ENCODE measurements around the gene RBM3.
"Not testable (repeated sequence)": the region's sequence is repeated elsewhere in the genome, so short reads cannot be mapped to it uniquely, and the experiment has no call there.

Gene RBM3

DNA sequence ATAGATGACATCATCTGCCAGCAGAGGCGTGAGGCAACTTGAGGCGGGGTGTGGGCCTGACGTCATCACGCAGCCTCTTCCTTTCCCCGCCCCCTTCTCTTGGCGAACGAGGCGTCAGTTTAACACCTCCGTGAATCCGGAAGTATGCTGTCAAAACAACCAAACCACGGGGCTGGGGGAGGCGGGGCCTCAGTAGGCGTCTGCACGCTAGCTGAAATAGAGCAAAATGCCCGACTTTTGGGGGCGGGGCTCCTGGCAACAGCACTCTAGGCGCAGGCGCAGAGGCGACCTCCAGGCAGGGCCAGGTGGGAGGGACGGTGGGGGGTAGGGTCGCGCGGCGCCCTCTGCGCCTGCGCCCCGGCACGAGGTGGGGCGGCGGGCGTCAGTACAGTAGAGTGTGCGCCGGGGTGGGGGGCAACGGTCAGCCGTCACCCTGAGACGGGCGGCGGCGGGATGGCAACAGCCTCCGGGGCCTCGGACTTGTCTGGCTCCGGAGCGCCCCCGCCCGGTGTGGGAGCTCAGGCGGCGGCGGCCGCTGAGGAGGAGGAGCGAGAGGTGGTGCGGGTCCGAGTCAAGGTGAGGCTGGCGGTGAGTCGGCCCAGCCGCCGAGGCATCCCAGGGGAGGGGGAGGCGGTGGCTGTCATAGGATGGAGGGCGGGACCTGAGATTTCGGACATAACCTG is 34.8 kb upstream of the RBM3 start, which contains the start of gene TBC1D25:
Gene TBC1D25, plus strand, starts transcription at position 370 of the 683 bp plus-strand sequence. Its CDS starts 84 bp downstream, at position 454.
- H3K27me3 ChIP-seq (ENCODE audit: insufficient read depth, insufficient read length), result no peaks in the 10 kb centered on the region
- H3K9ac ChIP-seq (ENCODE audit: insufficient read length, low read depth), result peak within 1 kb of the TSS; percentile 67
- no peaks in the 10 kb centered on the region for H3K9me3 ChIP-seq (ENCODE audit: insufficient read depth, low read length)
- peak; percentile 98 for DNase-seq (ENCODE audit: low read depth, low spot score)
- H3K4me3 ChIP-seq (ENCODE audit: insufficient read length, low read depth), result peak within 1 kb of the TSS; percentile 43
- H3K4me1 ChIP-seq (ENCODE audit: insufficient read depth, insufficient read length), result peaks cover 2% of the 10 kb centered on the region
- no peak for TF ChIP-seq SUZ12 (IDR thresholded peaks at IDR 0.05; ENCODE audit: extremely low read depth, insufficient read depth, insufficient read length)
- no peak for TF ChIP-seq YY1 (IDR thresholded peaks at IDR 0.05; ENCODE audit: insufficient read depth, insufficient read length)
- no peak for TF ChIP-seq ZNF274 (IDR thresholded peaks at IDR 0.05; ENCODE audit: low read depth, low read length)
- peaks cover 12% of the 10 kb centered on the region for H3K36me3 ChIP-seq (ENCODE audit: insufficient read depth, insufficient read length, low read length)

DNA sequence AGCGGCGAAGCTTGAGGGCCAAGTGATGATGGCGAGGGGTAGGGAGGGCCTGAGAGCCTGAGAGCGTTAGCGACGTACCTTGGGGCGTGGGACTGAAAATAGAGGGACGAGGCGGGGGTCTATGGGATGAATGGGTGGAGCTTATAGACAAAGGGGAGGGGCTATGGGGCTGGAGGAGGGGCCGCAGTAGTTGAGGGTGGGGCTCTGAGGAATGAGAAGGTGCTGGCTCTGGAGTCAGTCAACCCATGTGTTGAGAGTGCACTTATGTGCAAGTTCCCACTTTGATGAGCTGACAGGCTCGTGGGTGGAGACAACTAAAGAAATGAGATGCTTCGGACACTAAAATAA is 34.3 kb upstream of the RBM3 start:
- no peak for TF ChIP-seq SUZ12 (IDR thresholded peaks at IDR 0.05; ENCODE audit: extremely low read depth, insufficient read depth, insufficient read length)
- TF ChIP-seq ZNF274 (IDR thresholded peaks at IDR 0.05; ENCODE audit: low read depth, low read length), result no peak
- TF ChIP-seq YY1 (IDR thresholded peaks at IDR 0.05; ENCODE audit: insufficient read depth, insufficient read length), result no peak
- Histone ChIP-seq H3K4me3 (ENCODE audit: insufficient read length, low read depth) (peak overlapping the region; percentile 43), H3K4me1 (ENCODE audit: insufficient read depth, insufficient read length) (peaks cover 2% of the 10 kb centered on the region), H3K9me3 (ENCODE audit: insufficient read depth, low read length) (no peaks in the 10 kb centered on the region), H3K27me3 (ENCODE audit: insufficient read depth, insufficient read length) (no peaks in the 10 kb centered on the region), H3K9ac (ENCODE audit: insufficient read length, low read depth) (peak overlapping the region; percentile 67), H3K36me3 (ENCODE audit: insufficient read depth, insufficient read length, low read length) (peaks cover 16% of the 10 kb centered on the region)
- no peak for DNase-seq (ENCODE audit: low read depth, low spot score)

DNA sequence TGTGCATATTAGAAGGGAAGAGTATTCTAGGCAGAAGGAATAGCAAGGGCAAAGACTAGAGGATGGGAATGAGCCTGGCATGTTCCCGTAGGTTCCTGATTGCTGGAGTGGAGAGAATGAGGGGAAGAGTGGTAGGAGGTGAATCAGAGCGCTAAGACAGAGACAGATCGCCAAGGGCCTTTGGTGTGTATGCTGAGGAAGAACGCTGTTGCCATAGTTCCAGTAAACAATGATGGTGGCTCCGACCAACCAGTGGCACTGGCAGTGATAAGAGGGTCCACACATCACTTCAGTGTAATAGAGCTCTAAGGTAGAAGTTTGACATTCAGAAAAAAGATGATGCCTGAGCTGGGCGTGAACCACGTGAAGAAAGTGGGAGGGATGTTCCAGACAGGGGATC is 33.8 kb upstream of the RBM3 start:
- H3K36me3 ChIP-seq (ENCODE audit: insufficient read depth, insufficient read length, low read length), result peaks cover 18% of the 10 kb centered on the region
- no peaks in the 10 kb centered on the region for H3K27me3 ChIP-seq (ENCODE audit: insufficient read depth, insufficient read length)
- TF ChIP-seq ZNF274 (IDR thresholded peaks at IDR 0.05; ENCODE audit: low read depth, low read length) (no peak), YY1 (IDR thresholded peaks at IDR 0.05; ENCODE audit: insufficient read depth, insufficient read length) (no peak), SUZ12 (IDR thresholded peaks at IDR 0.05; ENCODE audit: extremely low read depth, insufficient read depth, insufficient read length) (no peak)
- no peaks in the 10 kb centered on the region for H3K9me3 ChIP-seq (ENCODE audit: insufficient read depth, low read length)
- no peak overlapping the region for H3K9ac ChIP-seq (ENCODE audit: insufficient read length, low read depth)
- DNase-seq (ENCODE audit: low read depth, low spot score), result no peak
- H3K4me1 ChIP-seq (ENCODE audit: insufficient read depth, insufficient read length), result peaks cover 2% of the 10 kb centered on the region
- peak overlapping the region; percentile 43 for H3K4me3 ChIP-seq (ENCODE audit: insufficient read length, low read depth)

DNA sequence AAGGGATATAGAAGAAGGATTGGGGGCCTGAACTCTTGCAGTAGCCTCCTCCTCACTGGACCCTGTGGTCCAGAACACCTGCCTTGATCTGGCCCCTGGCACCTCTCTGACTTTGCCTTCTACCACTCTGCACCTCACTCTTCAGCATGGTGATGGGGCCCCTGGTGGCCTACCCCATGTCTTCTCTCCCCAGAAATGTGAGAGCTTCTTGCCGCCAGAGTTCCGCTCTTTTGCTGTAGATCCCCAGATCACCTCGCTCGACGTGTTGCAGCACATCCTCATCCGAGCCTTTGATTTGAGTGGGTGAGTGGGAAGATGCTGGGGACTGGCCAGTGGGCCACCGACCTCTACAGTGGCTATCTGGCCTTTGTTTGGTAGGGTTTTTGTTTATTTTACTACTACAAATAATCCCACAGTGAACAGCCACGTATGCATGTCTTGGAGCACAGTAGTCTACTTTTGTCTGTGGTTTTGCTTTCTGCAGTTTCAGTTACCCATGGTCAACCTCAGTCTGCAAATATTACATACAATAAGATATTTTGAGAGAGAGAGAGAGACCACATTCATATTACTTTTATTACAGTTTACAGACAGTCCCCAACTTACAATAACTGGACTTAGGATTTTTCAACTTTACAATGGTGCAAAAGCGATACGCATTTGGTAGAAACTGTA is 33.0 kb upstream of the RBM3 start:
- TF ChIP-seq YY1 (IDR thresholded peaks at IDR 0.05; ENCODE audit: insufficient read depth, insufficient read length), result no peak
- no peak for TF ChIP-seq ZNF274 (IDR thresholded peaks at IDR 0.05; ENCODE audit: low read depth, low read length)
- TF ChIP-seq SUZ12 (IDR thresholded peaks at IDR 0.05; ENCODE audit: extremely low read depth, insufficient read depth, insufficient read length), result no peak
- H3K4me1 ChIP-seq (ENCODE audit: insufficient read depth, insufficient read length), result peaks cover 2% of the 10 kb centered on the region
- no peak overlapping the region for H3K4me3 ChIP-seq (ENCODE audit: insufficient read length, low read depth)
- no peak for DNase-seq (ENCODE audit: low read depth, low spot score)
- peaks cover 22% of the 10 kb centered on the region for H3K36me3 ChIP-seq (ENCODE audit: insufficient read depth, insufficient read length, low read length)
- no peak overlapping the region for H3K9ac ChIP-seq (ENCODE audit: insufficient read length, low read depth)
- H3K27me3 ChIP-seq (ENCODE audit: insufficient read depth, insufficient read length), result no peaks in the 10 kb centered on the region
- no peaks in the 10 kb centered on the region for H3K9me3 ChIP-seq (ENCODE audit: insufficient read depth, low read length)

DNA sequence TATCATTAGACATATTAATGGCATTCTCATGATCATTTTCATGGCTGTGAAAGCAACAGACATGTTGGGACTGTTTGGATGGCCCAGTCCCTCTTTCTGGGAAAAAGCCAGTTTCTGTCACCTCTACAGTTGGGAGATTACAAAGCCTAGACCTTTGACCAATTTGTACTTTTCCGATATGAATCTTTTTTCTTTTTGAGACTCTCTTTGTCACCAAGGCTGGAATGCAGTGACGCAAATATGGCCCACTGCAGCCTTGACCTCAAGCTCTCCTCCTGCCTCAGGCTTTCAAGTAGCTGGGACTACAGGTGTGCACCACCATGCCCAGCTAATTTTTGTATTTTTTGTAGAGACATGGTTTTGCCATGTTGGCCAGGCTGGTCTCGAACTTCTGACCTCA is 25.4 kb upstream of the RBM3 start:
- TF ChIP-seq ZNF274 (IDR thresholded peaks at IDR 0.05; ENCODE audit: low read depth, low read length), result no peak
- TF ChIP-seq SUZ12 (IDR thresholded peaks at IDR 0.05; ENCODE audit: extremely low read depth, insufficient read depth, insufficient read length), result no peak
- no peak for TF ChIP-seq YY1 (IDR thresholded peaks at IDR 0.05; ENCODE audit: insufficient read depth, insufficient read length)
- Histone ChIP-seq H3K4me3 (ENCODE audit: insufficient read length, low read depth) (no peak overlapping the region), H3K27me3 (ENCODE audit: insufficient read depth, insufficient read length) (no peaks in the 10 kb centered on the region), H3K9me3 (ENCODE audit: insufficient read depth, low read length) (no peaks in the 10 kb centered on the region), H3K4me1 (ENCODE audit: insufficient read depth, insufficient read length) (no peaks in the 10 kb centered on the region), H3K36me3 (ENCODE audit: insufficient read depth, insufficient read length, low read length) (peaks cover 18% of the 10 kb centered on the region), H3K9ac (ENCODE audit: insufficient read length, low read depth) (no peak overlapping the region)
- DNase-seq (ENCODE audit: low read depth, low spot score), result no peak

DNA sequence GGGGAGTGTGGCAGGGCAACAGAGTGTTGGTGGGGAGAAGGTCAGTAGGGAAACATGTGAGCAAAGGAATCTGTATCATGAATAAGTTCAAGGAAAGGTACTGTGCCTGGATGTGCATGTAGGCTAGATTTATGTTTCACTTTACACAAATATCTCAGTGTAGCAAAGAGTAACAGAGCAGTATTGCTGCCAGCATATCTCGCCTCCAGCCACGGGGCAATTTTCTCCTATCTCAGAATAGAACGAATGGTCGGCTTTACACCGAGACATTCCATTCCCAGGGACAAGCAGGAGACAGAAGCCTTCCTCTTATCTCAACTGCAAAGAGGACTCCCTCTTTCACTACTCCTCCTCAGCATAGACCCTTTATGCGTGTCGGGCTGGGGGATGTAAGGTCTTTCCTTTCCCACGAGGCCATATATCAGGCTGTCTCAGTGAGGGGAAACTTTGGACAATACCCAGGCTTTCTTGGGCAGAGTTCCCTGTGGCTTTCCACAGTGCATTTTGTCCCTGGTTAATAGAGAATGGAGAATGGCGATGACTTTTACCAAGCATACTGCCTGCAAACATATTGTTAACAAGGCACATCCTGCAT is 18.5 kb upstream of the RBM3 start:
- H3K4me3 ChIP-seq (ENCODE audit: insufficient read length, low read depth); H3K9ac ChIP-seq (ENCODE audit: insufficient read length, low read depth); H3K27me3 ChIP-seq (ENCODE audit: insufficient read depth, insufficient read length); DNase-seq (ENCODE audit: low read depth, low spot score); H3K9me3 ChIP-seq (ENCODE audit: insufficient read depth, low read length); H3K4me1 ChIP-seq (ENCODE audit: insufficient read depth, insufficient read length): not testable (repeated sequence)
- H3K36me3 ChIP-seq (ENCODE audit: insufficient read depth, insufficient read length, low read length), result peaks cover 27% of the 10 kb centered on the region

DNA sequence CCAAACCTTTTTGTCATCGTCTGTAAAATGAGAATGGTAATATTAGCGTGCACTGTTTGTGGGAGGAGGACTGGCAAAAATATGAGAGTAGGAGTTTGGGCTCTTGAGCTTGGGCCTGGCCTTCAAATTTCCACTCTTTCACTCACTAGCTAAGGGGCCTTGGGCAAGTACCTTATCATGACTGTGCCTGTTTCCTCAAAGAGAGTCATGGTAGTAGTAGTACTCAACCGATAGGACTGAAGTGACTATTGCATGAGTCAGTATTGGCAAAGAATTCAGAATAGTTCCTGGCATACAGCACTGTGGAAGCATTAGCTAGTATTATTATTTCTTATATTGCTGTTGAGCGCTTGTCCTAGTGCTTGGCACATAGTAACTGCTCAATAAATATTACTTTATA is 16.0 kb upstream of the RBM3 start:
- Histone ChIP-seq H3K4me1 (ENCODE audit: insufficient read depth, insufficient read length) (no peaks in the 10 kb centered on the region), H3K4me3 (ENCODE audit: insufficient read length, low read depth) (no peak overlapping the region), H3K9me3 (ENCODE audit: insufficient read depth, low read length) (no peaks in the 10 kb centered on the region), H3K36me3 (ENCODE audit: insufficient read depth, insufficient read length, low read length) (peaks cover 47% of the 10 kb centered on the region), H3K27me3 (ENCODE audit: insufficient read depth, insufficient read length) (no peaks in the 10 kb centered on the region), H3K9ac (ENCODE audit: insufficient read length, low read depth) (no peak overlapping the region)
- TF ChIP-seq ZNF274 (IDR thresholded peaks at IDR 0.05; ENCODE audit: low read depth, low read length) (no peak), SUZ12 (IDR thresholded peaks at IDR 0.05; ENCODE audit: extremely low read depth, insufficient read depth, insufficient read length) (no peak), YY1 (IDR thresholded peaks at IDR 0.05; ENCODE audit: insufficient read depth, insufficient read length) (no peak)
- DNase-seq (ENCODE audit: low read depth, low spot score), result no peak
